Upper lobe of left lung (tissue), 6 donors: Measurements from ENCODE around the gene CSNK2B. TPM values are rescaled to one million over a fixed set of nuclear protein-coding genes. Genes with fewer than 3 reads are reported as not detected.

Experiments used
- ATAC-seq, 2 donors: fragments of 200-7000 bp; cut with Tn5 transposase; one replicate each; pipeline ENCODE4 v1.9.1; 2022; ENCODE audit warnings: mild to moderate bottlenecking in 2 of 2, moderate library complexity in 2 of 2; ENCODE audit not compliant: low FRiP score in 2 of 2
- DNase-seq, 2 donors: peaks; one replicate each; pipeline ENCODE4 v3.0.0-alpha.2; 2019 to 2020
- H3K27ac ChIP-seq, 4 donors: fragments of 200-600 bp; sonication (generic); one replicate each; pipeline ENCODE4 v1.5.1; 2016 to 2019
- H3K27me3 ChIP-seq, 4 donors: fragments of 200-600 bp; sonication (generic); one replicate each; pipeline ENCODE4 v1.5.1; 2017 to 2019
- H3K36me3 ChIP-seq, 4 donors: fragments of 200-600 bp; sonication (generic); one replicate each; pipeline ENCODE4 v1.5.1; 2016 to 2019
- H3K4me1 ChIP-seq, 4 donors: fragments of 200-600 bp; sonication (generic); one replicate each; pipeline ENCODE4 v1.5.1; 2018 to 2019
- H3K4me3 ChIP-seq, 4 donors: fragments of 200-600 bp; sonication (generic); one replicate each; pipeline ENCODE4 v1.5.1; 2017 to 2019; ENCODE audit warnings: mild to moderate bottlenecking in 2 of 4, moderate library complexity in 1 of 4
- H3K9me3 ChIP-seq, 4 donors: fragments of 200-600 bp; sonication (generic); one replicate each; pipeline ENCODE4 v1.5.1; 2018 to 2019
- EP300 ChIP-seq, 4 donors: sonication (generic); formaldehyde crosslinking; IDR thresholded peaks; one replicate each; pipeline ENCODE4 v1.5.1; 2017; ENCODE audit warnings: antibody characterized with exemption in 4 of 4, control low read depth in 2 of 4
- POLR2A ChIP-seq, 4 donors: fragments of 450-650 bp; IDR thresholded peaks; one replicate each; pipeline ENCODE4 v1.5.1; 2016 to 2017; ENCODE audit warnings: antibody characterized with exemption in 4 of 4, mild to moderate bottlenecking in 2 of 4
- POLR2AphosphoS5 ChIP-seq, 2 donors: sonication (generic); formaldehyde crosslinking; IDR thresholded peaks; one replicate each; pipeline ENCODE4 v1.5.1; 2017; ENCODE audit warnings: antibody characterized with exemption in 2 of 2
- WGBS, 2 donors: methylation state at CpG; one replicate each; pipeline ENCODE4 v1.1.5; 2017 to 2018; 5-methylcytosine and 5-hydroxymethylcytosine counted together
- total RNA-seq, 6 donors: library from RNA; depleted of rRNA in 4 of 6; stranded (reverse); fragments of >200 nt in 4 of 6; gene quantifications; one replicate each; pipeline versions ENCODE4 v1.1.0 to v1.2.1, GENCODE V29; 2016 to 2021
- TF ChIP-seq, protein P1 (sequence below), 6 experiments: fragments of 450-650 bp in 4 of 6; fragments of 200-600 bp in 2 of 6; sonication (generic) in 2 of 6; IDR thresholded peaks; one replicate each; pipeline ENCODE4 v1.5.1; 2016 to 2019; ENCODE audit warnings: antibody characterized with exemption in 6 of 6
- donor health status: DM: no; HTN: no; CAD: no; lungs with moderate emphysema.
- donor health status: DM: no; HTN: yes; CAD: no; lungs with severe emphysema.

CSNK2B gene
- total RNA-seq, 6 donors from 2014 or later: 105 to 172 (median 130) TPM

DNA sequence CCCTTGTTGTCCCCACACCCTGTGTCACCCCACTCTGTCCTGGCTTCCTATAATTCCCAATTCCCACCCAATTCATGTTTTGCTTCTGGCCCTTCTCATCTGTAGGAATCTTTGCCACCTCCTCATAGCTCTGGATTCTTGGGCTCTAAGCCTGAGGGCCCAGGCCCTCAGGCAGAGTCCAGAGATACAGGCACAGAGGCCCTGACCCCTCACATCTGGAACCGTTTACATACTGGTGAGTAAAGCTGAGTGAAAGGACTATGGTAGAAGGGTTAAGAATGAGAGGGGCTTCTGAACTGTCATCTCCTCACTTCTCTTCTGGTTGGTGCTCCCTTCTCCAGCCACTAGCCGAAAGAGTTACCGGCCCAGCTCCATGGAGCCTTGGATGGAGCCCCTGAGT lies 31.7 kb upstream of the CSNK2B start:
- ATAC-seq (no peak), DNase-seq (no peak)
- H3K36me3 ChIP-seq: peaks cover 57 to 100% (median 95%) of the 10 kb centered on the region in 4 donors
- H3K27ac ChIP-seq: no peak overlapping the region
- no peaks in the 10 kb centered on the region for H3K27me3 ChIP-seq
- no peak overlapping the region for H3K4me3 ChIP-seq
- WGBS, 2 donors: 78 to 95% methylated on average over 1 to 3 of the region's 3 CpGs
- no peaks in the 10 kb centered on the region for H3K4me1 ChIP-seq
- TF ChIP-seq POLR2AphosphoS5 (IDR thresholded peaks at IDR 0.05) (no peak), POLR2A (IDR thresholded peaks at IDR 0.05) (no peak), EP300 (IDR thresholded peaks at IDR 0.05) (no peak)
- TF ChIP-seq, protein P1, sequence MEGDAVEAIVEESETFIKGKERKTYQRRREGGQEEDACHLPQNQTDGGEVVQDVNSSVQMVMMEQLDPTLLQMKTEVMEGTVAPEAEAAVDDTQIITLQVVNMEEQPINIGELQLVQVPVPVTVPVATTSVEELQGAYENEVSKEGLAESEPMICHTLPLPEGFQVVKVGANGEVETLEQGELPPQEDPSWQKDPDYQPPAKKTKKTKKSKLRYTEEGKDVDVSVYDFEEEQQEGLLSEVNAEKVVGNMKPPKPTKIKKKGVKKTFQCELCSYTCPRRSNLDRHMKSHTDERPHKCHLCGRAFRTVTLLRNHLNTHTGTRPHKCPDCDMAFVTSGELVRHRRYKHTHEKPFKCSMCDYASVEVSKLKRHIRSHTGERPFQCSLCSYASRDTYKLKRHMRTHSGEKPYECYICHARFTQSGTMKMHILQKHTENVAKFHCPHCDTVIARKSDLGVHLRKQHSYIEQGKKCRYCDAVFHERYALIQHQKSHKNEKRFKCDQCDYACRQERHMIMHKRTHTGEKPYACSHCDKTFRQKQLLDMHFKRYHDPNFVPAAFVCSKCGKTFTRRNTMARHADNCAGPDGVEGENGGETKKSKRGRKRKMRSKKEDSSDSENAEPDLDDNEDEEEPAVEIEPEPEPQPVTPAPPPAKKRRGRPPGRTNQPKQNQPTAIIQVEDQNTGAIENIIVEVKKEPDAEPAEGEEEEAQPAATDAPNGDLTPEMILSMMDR (IDR thresholded peaks at IDR 0.05): no peak
- H3K9me3 ChIP-seq: no peaks in the 10 kb centered on the region

DNA sequence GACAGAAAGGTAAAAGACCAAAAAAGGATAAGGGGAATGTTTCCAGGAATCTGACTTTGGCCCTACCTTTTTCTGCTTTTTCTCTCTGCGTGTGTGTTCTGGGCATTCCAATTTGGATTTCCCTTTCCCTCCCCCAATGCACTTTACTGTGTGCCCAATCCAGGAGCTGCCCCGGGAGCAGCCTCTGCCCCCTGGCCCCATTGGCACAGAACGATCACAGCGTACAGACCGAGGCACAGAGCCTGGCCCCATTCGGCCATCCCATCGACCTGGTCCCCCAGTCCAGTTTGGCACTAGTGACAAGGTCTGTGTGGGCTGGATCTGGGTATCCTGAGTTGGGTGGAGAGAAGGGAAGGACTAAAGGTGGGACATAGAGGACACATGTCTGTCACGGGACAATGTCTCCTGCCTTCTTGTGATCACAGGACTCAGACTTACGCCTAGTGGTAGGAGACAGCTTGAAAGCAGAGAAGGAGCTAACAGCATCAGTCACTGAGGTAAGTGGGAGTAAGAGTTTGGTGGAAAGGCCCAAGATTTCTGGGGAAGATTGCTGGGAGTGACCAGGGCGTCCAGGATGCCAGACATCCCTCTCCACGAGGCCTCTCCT lies 30.8 kb upstream of the CSNK2B start:
- ATAC-seq (no peak), DNase-seq (no peak)
- H3K27ac ChIP-seq: no peak overlapping the region
- no peaks in the 10 kb centered on the region for H3K4me1 ChIP-seq
- no peaks in the 10 kb centered on the region for H3K27me3 ChIP-seq
- H3K36me3 ChIP-seq: peaks cover 57 to 100% (median 95%) of the 10 kb centered on the region in 4 donors
- no peaks in the 10 kb centered on the region for H3K9me3 ChIP-seq
- 87% methylated on average over 10 to 11 of the region's 11 CpGs for WGBS, 2 donors
- H3K4me3 ChIP-seq: no peak overlapping the region
- TF ChIP-seq, protein P1 (IDR thresholded peaks at IDR 0.05): no peak
- TF ChIP-seq EP300 (IDR thresholded peaks at IDR 0.05) (no peak), POLR2A (IDR thresholded peaks at IDR 0.05) (no peak), POLR2AphosphoS5 (IDR thresholded peaks at IDR 0.05) (no peak)

DNA sequence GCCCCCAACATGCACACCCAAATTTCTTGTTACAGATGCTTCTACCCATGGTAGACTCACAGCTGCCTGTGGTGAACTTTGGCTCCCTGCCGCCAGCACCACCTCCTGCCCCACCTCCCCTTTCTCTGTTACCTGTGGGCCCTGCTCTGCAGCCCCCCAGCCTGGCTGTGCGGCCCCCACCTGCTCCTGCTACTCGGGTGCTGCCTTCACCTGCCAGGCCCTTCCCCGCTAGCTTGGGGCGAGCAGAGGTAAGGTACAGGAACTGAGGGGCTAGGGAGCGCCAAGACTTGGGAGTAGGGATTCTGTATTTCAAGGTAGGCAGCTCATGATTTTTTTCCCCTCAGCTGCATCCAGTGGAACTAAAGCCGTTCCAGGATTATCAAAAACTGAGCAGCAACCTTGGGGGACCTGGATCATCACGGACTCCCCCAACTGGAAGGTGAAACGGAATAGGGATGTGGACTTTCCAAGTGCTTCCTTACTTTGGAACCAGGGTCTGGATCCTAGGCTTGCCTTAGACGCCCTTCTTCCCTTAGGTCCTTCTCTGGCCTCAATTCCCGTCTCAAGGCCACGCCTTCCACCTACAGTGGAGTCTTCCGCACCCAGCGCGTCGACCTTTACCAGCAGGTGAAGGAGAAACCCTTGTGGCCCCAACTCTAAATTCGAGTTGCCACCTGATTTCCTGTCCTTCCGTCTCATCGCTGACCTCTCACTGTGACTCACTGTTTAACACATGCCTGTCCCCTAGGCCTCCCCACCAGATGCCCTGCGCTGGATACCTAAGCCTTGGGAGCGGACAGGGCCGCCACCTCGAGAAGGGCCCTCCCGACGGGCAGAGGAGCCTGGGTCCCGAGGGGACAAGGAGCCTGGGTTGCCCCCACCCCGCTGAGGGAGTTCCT lies 28.9 kb upstream of the CSNK2B start:
- WGBS, 2 donors: 88 to 90% methylated on average over 22 to 26 of the region's 27 CpGs
- Histone ChIP-seq H3K4me1 (no peaks in the 10 kb centered on the region), H3K36me3 (peaks cover 64 to 100% (median 95%) of the 10 kb centered on the region in 4 donors), H3K27me3 (no peaks in the 10 kb centered on the region), H3K9me3 (no peaks in the 10 kb centered on the region), H3K4me3 (no peak overlapping the region), H3K27ac (no peak overlapping the region)
- no peak for TF ChIP-seq EP300 (IDR thresholded peaks at IDR 0.05)
- TF ChIP-seq POLR2A (IDR thresholded peaks at IDR 0.05): no peak
- TF ChIP-seq, protein P1 (IDR thresholded peaks at IDR 0.05): no peak
- no peak for TF ChIP-seq POLR2AphosphoS5 (IDR thresholded peaks at IDR 0.05)
- ATAC-seq: peak in 1 of 2 donors; percentile 8
- DNase-seq: peak in 1 of 2 donors; percentile 58

DNA sequence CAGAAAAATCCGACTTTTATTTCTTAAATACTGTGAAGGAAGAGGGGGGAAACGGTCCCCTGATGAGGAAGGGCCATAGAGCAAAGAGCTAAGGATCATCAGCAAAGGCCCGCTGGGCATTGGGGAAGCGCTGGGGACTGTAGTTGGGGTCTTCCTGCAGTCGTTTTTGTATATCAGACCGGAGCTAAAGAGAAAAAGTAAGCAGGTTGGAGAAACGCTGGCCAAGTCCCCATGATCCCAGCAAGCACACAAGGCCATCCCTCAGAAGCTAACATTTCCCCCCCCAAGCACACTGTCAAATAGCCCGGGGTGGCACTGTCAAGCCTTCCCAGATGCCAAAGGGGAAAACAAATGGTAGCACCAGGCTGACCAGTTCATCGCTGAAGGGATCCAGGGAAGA lies 26.8 kb upstream of the CSNK2B start:
- no peaks in the 10 kb centered on the region for H3K27me3 ChIP-seq
- peaks cover 69 to 100% (median 92%) of the 10 kb centered on the region in 4 donors for H3K36me3 ChIP-seq
- 85 to 91% methylated on average over 9 of the region's 9 CpGs for WGBS, 2 donors
- H3K27ac ChIP-seq: no peak overlapping the region
- ATAC-seq (no peak), DNase-seq (no peak)
- H3K9me3 ChIP-seq: no peaks in the 10 kb centered on the region
- TF ChIP-seq POLR2AphosphoS5 (IDR thresholded peaks at IDR 0.05) (no peak), EP300 (IDR thresholded peaks at IDR 0.05) (no peak)
- TF ChIP-seq, protein P1 (IDR thresholded peaks at IDR 0.05): no peak
- no peak overlapping the region for H3K4me3 ChIP-seq
- no peaks in the 10 kb centered on the region for H3K4me1 ChIP-seq
